NCI-H2196 treated with DMSO at 0.1 percent for 48 hours (cell line): Measurements from ENCODE around the gene ALPI.

ENCODE experiments used
- DNase-seq: peaks from one replicate; lab custom pipeline; 2025; ENCODE audit not compliant: unreplicated experiment; lab: John Stamatoyannopoulos, UW

The ALPI gene

GRCh38 chr2:232483311-232483922, 27.5 kb downstream of the ALPI start:
- no peak for DNase-seq

GRCh38 chr2:232483923-232484627, 28.1 kb downstream of the ALPI start:
- DNase-seq: no peak

DNA sequence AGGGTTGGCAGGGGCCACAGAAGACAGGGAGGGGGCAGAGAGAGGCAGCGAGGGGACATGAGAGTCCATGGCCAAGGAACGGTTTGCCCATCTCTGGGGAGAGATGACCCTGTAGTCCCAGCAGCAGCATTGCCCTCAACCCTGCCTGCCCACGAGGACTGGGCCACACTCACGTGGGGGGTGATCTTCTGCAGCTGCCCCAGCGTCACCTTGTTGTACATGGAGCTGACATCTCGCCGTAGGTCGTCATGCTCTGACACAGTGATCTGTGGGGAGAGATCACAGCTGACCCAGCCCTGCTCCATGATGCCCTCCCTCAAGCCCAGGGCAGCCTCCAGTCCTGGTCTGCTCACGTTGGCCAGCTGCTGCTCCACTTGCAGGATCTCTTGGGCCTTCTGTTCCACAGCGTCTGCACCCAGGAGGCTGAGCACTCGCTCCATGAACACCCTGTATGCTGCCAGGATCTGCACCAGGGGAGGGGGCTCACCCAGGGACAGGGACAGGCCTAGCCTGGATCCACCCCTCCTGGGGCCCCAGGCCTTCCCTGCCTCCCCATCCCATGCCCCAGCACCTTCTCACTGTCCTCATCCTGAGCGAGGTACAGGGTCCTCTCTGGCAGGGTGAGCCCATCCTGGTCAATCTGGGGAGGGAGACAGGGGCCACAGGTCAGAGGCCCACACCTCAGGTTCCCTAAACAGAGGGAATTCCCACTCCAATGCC, 28.8 kb downstream of the ALPI start:
- no peak for DNase-seq

GRCh38 chr2:232485348-232485756, 29.4 kb downstream of the ALPI start:
- no peak for DNase-seq

- no peak for DNase-seq
Observed at GRCh38 chr2:232485757-232486557, 30.0 kb downstream of the ALPI start.

GRCh38 chr2:232486558-232487384, 30.8 kb downstream of the ALPI start:
- no peak for DNase-seq

DNA sequence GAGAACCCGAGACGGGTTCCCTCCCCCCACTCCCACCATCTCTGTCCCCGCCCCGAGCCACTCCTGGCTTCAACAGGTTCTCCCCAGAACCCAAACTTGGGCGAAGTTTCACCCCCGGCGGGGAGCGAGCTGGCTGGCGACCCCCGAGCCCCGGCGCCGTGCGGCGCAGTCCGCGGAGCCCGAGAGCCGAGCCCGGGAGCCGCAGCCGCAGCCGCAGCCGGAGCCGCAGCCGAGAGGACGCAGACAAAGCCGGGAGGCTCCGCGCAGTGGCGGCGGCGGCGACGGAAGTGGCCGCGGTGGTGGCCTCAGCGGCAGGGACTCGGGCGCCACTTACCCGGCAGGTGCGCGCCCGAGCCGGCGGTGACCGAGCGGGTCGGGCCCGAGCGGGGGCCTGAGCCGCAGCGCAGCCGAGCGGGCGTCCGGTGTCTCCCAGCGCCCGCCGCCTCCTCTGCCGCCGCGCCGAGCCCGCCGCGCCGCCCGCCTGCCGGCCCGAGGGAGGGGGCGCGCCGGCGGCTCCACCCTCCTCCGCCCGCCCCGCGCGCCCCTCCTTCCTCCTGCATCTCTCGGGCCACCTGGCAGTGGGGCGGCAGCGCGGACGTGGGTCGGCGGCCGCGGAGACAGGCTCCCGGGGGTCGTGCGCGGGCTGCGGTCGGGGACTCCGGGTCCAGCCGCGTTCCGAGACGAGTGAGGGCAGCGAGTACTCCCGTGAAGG, 31.6 kb downstream of the ALPI start, which contains the start of gene ECEL1:
ECEL1 (minus strand) TSS at position 450 of the 712 bp plus-strand sequence. CDS start 1,181 bp downstream, outside the sequence.
- no peak for DNase-seq

- DNase-seq: no peak
Observed at GRCh38 chr2:232488097-232488711, 32.3 kb downstream of the ALPI start.

GRCh38 chr2:232488721-232489300, 32.9 kb downstream of the ALPI start:
- no peak for DNase-seq

DNA sequence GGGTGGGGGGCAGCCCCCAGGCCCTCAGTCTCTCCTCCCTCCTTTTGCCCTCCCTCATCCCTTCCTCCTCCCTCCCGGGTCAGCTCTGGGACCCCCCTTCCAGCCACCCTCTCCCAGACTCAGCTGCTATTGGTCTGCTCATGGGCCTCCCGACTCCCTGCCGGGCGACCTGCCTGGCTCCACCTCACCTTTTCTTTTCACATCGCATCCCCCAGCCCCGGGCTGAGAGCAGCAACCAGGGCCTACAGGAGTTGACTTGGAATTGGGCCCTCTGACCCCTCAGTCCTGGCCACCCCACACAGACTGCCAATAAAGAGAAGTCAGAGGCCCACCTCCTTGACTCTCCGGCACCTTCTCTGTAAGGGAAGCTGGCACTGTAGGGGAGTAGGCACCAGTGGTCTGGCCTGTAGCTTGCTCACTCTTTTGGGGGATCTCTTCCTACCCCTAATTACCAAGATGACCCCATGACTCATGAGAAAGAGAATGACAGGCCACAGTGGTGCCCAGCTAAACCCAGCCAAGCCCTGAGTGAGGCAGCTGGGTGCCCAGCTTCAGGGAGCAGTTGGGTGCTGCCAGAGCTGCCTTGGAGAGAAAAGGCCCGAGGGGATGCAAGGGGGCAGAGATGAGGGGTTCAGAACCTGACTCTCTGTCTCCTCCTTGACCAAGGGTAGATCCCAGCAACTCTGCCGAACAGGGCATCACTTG, 33.7 kb downstream of the ALPI start:
- DNase-seq: no peak

- DNase-seq: no peak
Observed at GRCh38 chr2:232490221-232491138, 34.5 kb downstream of the ALPI start.

- no peak for DNase-seq
Observed at GRCh38 chr2:232491139-232491780, 35.3 kb downstream of the ALPI start.

DNA sequence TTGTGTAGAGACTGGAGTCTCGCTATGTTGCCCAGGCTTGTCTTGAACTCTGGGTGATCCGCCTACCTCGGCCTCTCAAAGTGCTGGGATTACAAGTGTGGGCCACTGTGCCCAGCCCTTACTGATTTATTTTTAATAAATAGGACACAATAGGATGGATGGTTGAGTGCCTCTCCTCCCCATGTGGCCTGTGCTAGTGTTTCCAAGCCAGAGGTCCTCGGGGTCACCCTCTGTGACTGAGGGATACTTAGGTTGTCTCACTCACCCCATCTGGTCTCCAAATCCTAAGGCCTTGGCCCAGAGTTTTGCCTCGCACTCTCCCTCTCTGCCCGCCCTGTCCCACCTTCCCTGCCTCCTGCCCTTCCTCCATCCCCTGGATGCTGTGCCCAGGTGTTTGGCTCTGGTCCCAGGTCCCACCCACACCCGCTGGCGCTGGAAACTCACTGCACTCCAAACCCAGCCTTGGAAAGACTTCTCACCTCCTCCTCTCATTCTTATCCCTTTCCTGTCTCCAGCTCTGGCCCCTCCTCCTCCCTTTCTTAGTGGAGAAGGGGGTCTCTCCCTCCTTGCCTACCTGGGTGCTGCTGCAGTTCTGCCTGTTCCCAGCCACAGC, 36.4 kb downstream of the ALPI start:
- no peak for DNase-seq

GRCh38 chr2:232492963-232493700, 37.2 kb downstream of the ALPI start:
- no peak for DNase-seq

DNA sequence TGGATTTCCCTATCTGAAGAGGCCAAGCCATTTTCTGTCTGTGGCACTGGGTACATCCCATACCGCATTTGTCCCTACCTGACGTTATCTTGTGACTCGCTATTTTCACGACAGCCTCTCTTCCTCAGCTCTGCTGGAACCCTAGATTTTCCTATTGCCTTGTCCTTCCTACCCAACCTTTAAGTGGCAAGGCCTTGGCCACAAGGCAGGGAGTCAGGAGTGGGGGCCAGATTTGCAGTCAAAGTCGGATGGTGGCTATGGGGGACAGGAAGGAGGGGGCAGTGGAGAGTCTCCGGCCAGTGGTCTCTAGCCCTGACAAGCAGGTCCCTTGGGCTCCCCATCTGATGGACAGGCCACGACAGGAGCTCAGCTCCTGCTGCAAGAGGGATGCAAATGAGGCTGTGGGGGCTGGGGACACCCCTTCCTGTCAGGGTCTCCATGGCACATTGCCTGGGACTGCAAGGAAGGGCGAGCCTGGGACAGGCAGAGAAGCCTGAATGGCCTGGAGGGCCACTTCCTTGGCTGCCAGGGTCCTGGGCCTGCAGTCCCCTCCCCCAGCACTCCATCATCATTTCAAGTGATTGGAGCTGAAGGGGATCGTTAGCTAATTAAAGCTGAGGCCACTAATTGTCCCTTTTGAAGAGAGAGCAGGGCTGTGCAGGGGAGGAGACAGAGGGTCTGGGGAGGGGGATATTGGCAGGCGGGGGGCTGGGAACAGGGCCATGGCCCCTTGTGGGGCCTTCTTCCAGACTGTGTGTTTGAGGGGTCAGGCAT, 37.9 kb downstream of the ALPI start:
- DNase-seq: no peak
